GM23338 (cell line): ENCODE measurements around the gene C2orf81.

Experiments
- CTCF ChIP-seq, 2 experiments: fragments of 200-600 bp in 1 of 2; sonication (generic) in 1 of 2; conservative IDR thresholded peaks; 2 replicates each; pipeline versions ENCODE4 v1.5.1 to v1.6.1; 2016 to 2017; ENCODE audit warnings: antibody characterized with exemption in 2 of 2, low read depth in 2 of 2, mild to moderate bottlenecking in 2 of 2, moderate library complexity in 1 of 2
- EZH2 ChIP-seq: fragments of 200-600 bp; sonication (generic); IDR thresholded peaks from one replicate; pipeline ENCODE4 v1.8.0; 2017; ENCODE audit warnings: antibody characterized with exemption, mild to moderate bottlenecking, low read depth; ENCODE audit not compliant: unreplicated experiment
- EZH2phosphoT487 ChIP-seq: fragments of 200-600 bp; sonication (generic); IDR thresholded peaks from one replicate; pipeline ENCODE4 v1.8.1; 2018; ENCODE audit warnings: antibody characterized with exemption; ENCODE audit not compliant: unreplicated experiment
- POLR2AphosphoS5 ChIP-seq: IDR thresholded peaks from 2 replicates; pipeline ENCODE4 v1.6.1; 2016; ENCODE audit warnings: antibody characterized with exemption, low read depth
- REST ChIP-seq: IDR thresholded peaks from one replicate; pipeline ENCODE4 v1.6.1; 2018; ENCODE audit warnings: antibody characterized with exemption; ENCODE audit not compliant: unreplicated experiment
- STAT1 ChIP-seq: IDR thresholded peaks from one replicate; pipeline ENCODE4 v1.6.1; 2016; ENCODE audit warnings: antibody characterized with exemption; ENCODE audit not compliant: unreplicated experiment
- TF ChIP-seq, protein P1 (sequence below): IDR thresholded peaks from 2 replicates; pipeline ENCODE4 v1.6.1; 2016; ENCODE audit warnings: antibody characterized with exemption

GRCh38 chr2:74454654-74455511 lies 33.5 kb upstream of the C2orf81 start, which contains the start of gene INO80B:
- TF ChIP-seq POLR2AphosphoS5 (peak; percentile 84), CTCF (conservative IDR thresholded peaks at IDR 0.05; ENCODE audit: low read depth in 2 of 2) (no peak; a peak in 1 of 4 replicates), REST (no peak), EZH2phosphoT487 (no peak), EZH2 (no peak), STAT1 (no peak)
- TF ChIP-seq, protein P1, sequence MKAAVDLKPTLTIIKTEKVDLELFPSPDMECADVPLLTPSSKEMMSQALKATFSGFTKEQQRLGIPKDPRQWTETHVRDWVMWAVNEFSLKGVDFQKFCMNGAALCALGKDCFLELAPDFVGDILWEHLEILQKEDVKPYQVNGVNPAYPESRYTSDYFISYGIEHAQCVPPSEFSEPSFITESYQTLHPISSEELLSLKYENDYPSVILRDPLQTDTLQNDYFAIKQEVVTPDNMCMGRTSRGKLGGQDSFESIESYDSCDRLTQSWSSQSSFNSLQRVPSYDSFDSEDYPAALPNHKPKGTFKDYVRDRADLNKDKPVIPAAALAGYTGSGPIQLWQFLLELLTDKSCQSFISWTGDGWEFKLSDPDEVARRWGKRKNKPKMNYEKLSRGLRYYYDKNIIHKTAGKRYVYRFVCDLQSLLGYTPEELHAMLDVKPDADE, result peak; percentile 95
